ENCODE data around the gene CFAP119.
A peak's percentile ranks its signal among the peaks of the same experiment; 100 is the strongest.

The CFAP119 gene

GRCh38 chr16:30748634-30749445, 13.0 kb downstream of the CFAP119 start:
- H3K36me3 ChIP-seq: peaks cover 51% of the 10 kb centered on the region

GRCh38 chr16:30747799-30748633, 13.8 kb downstream of the CFAP119 start, which contains the start of gene PHKG2:
TSS of gene PHKG2 (plus strand) at chr16:30748425. CDS start at chr16:30748821, 396 bp downstream.
- peaks cover 51% of the 10 kb centered on the region for H3K36me3 ChIP-seq

More at GRCh38 chr16:30748634-30749445, 13.0 kb downstream of the CFAP119 start:
- Histone ChIP-seq H3K4me1 (ENCODE audit: control insufficient read depth in 1 of 2, insufficient read depth in 1 of 2, low read depth in 1 of 2, low read length in 1 of 2) (peaks cover 18% of the 10 kb centered on the region in 2 experiments), H3K4me3 (ENCODE audit: low read depth in 1 of 2, low read length in 1 of 2) (peak overlapping the region; percentile 77 to 96), H3K27ac (peak overlapping the region; percentile 84), H3K9me3 (no peaks in the 10 kb centered on the region), H3K27me3 (no peaks in the 10 kb centered on the region)
- TF ChIP-seq CTCF (IDR thresholded peaks at IDR 0.05): no peak

GRCh38 chr16:30747331-30747730, 14.5 kb downstream of the CFAP119 start:
- no peak for TF ChIP-seq CTCF (IDR thresholded peaks at IDR 0.05)
- Histone ChIP-seq H3K27ac (peak overlapping the region; percentile 84), H3K36me3 (peaks cover 50% of the 10 kb centered on the region), H3K9me3 (no peaks in the 10 kb centered on the region), H3K27me3 (no peaks in the 10 kb centered on the region), H3K4me3 (ENCODE audit: low read depth in 1 of 2, low read length in 1 of 2) (peak overlapping the region; percentile 77 to 96), H3K4me1 (ENCODE audit: control insufficient read depth in 1 of 2, insufficient read depth in 1 of 2, low read depth in 1 of 2, low read length in 1 of 2) (peaks cover 18% of the 10 kb centered on the region in 2 experiments)

More at GRCh38 chr16:30747799-30748633, 13.8 kb downstream of the CFAP119 start, which contains the start of gene PHKG2:
- Histone ChIP-seq H3K4me3 (ENCODE audit: low read depth in 1 of 2, low read length in 1 of 2) (peak within 1 kb of the TSS; percentile 77 to 96), H3K9me3 (no peaks in the 10 kb centered on the region), H3K27me3 (no peaks in the 10 kb centered on the region), H3K27ac (peak within 1 kb of the TSS; percentile 84), H3K4me1 (ENCODE audit: control insufficient read depth in 1 of 2, insufficient read depth in 1 of 2, low read depth in 1 of 2, low read length in 1 of 2) (peaks cover 18% of the 10 kb centered on the region in 2 experiments)
- TF ChIP-seq CTCF (IDR thresholded peaks at IDR 0.05): peak; percentile 58

GRCh38 chr16:30746638-30747175, 15.2 kb downstream of the CFAP119 start:
- H3K36me3 ChIP-seq: peaks cover 50% of the 10 kb centered on the region
- no peak overlapping the region for H3K4me3 ChIP-seq (ENCODE audit: low read depth in 1 of 2, low read length in 1 of 2)
- no peaks in the 10 kb centered on the region for H3K9me3 ChIP-seq
- no peaks in the 10 kb centered on the region for H3K27me3 ChIP-seq
- no peak for TF ChIP-seq CTCF (IDR thresholded peaks at IDR 0.05)
- H3K4me1 ChIP-seq (ENCODE audit: control insufficient read depth in 1 of 2, insufficient read depth in 1 of 2, low read depth in 1 of 2, low read length in 1 of 2): peaks cover 18% of the 10 kb centered on the region in 2 experiments
- peak overlapping the region; percentile 84 for H3K27ac ChIP-seq

GRCh38 chr16:30745082-30745481, 16.8 kb downstream of the CFAP119 start:
- Histone ChIP-seq H3K4me1 (ENCODE audit: control insufficient read depth in 1 of 2, insufficient read depth in 1 of 2, low read depth in 1 of 2, low read length in 1 of 2) (peaks cover 18% of the 10 kb centered on the region in 2 experiments), H3K36me3 (peaks cover 42% of the 10 kb centered on the region), H3K4me3 (ENCODE audit: low read depth in 1 of 2, low read length in 1 of 2) (no peak overlapping the region), H3K27me3 (no peaks in the 10 kb centered on the region), H3K9me3 (no peaks in the 10 kb centered on the region), H3K27ac (peak overlapping the region; percentile 50)
- TF ChIP-seq CTCF (IDR thresholded peaks at IDR 0.05): no peak

Measured in neutrophil (primary cell).